ENCODE results near the gene ZNF326. TPM values are rescaled to one million over a fixed set of nuclear protein-coding genes. Genes with fewer than 3 reads are reported as not detected.

The ZNF326 gene
- total and polyA plus RNA-seq, 10 of the 15 experiments (the other 5 are each of a cell fraction or from before 2014, with no cell fraction given), result 7.1 to 29.4 (median 21.9) TPM

DNA sequence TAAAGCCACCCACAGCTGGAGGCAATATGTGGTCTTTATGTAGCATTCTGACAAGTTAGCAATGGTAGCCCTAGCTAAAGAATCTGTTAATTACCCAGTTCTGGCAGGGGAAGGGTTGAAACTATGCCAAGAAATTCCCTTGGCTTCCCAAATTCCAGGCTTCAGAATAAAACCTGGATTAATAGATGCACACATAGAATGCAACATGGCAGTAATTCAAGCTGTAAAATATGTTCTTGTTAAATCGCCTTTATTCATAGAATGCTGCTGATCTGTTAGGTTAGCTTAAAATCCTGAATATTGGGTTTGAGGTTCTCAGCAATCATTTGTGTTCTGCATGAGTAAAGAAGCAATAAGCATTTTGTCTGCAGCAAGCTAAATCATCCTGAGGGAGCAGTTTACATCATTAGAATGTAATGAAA lies 80.1 kb downstream of the ZNF326 start (continued):
- TF ChIP-seq, protein P1, sequence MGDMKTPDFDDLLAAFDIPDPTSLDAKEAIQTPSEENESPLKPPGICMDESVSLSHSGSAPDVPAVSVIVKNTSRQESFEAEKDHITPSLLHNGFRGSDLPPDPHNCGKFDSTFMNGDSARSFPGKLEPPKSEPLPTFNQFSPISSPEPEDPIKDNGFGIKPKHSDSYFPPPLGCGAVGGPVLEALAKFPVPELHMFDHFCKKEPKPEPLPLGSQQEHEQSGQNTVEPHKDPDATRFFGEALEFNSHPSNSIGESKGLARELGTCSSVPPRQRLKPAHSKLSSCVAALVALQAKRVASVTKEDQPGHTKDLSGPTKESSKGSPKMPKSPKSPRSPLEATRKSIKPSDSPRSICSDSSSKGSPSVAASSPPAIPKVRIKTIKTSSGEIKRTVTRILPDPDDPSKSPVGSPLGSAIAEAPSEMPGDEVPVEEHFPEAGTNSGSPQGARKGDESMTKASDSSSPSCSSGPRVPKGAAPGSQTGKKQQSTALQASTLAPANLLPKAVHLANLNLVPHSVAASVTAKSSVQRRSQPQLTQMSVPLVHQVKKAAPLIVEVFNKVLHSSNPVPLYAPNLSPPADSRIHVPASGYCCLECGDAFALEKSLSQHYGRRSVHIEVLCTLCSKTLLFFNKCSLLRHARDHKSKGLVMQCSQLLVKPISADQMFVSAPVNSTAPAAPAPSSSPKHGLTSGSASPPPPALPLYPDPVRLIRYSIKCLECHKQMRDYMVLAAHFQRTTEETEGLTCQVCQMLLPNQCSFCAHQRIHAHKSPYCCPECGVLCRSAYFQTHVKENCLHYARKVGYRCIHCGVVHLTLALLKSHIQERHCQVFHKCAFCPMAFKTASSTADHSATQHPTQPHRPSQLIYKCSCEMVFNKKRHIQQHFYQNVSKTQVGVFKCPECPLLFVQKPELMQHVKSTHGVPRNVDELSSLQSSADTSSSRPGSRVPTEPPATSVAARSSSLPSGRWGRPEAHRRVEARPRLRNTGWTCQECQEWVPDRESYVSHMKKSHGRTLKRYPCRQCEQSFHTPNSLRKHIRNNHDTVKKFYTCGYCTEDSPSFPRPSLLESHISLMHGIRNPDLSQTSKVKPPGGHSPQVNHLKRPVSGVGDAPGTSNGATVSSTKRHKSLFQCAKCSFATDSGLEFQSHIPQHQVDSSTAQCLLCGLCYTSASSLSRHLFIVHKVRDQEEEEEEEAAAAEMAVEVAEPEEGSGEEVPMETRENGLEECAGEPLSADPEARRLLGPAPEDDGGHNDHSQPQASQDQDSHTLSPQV (IDR thresholded peaks at IDR 0.05), result no peak
- TF ChIP-seq IRF4 (IDR thresholded peaks at IDR 0.05; ENCODE audit: low read depth, low read length) (no peak), SMAD5 (IDR thresholded peaks at IDR 0.05; ENCODE audit: low read depth) (no peak), LARP7 (IDR thresholded peaks at IDR 0.05) (no peak), FOS (IDR thresholded peaks at IDR 0.05; ENCODE audit: borderline replicate concordance, extremely low read depth, insufficient read length) (no peak)

DNA sequence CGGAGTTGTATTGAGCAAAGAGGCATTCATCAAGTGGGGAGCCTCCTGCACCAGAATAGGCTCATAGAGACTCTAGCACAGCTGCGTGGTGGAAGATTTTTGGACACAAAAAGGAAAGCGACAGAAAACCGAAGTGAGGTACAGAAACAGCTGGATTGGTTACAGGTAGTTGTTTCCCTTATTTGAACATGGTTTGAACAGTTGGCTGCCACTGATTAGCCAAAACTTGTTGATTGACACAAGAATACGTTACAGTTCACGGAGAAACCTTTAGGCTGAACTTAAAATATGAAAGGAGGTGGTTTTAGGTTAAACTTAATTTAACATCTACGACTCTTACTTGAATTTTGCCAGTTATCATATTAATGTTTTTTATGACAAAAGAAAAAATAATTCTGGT lies 89.1 kb downstream of the ZNF326 start:
- no peak for ATAC-seq
- TF ChIP-seq, protein P2, sequence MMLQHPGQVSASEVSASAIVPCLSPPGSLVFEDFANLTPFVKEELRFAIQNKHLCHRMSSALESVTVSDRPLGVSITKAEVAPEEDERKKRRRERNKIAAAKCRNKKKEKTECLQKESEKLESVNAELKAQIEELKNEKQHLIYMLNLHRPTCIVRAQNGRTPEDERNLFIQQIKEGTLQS (IDR thresholded peaks at IDR 0.05; ENCODE audit: borderline replicate concordance, extremely low read depth, low read depth, low read length), result no peak
- no peak for TF ChIP-seq ZNF24 (IDR thresholded peaks at IDR 0.05)
- no peak for TF ChIP-seq ZNF207 (IDR thresholded peaks at IDR 0.05; ENCODE audit: borderline replicate concordance)
- no peak for TF ChIP-seq FOS (IDR thresholded peaks at IDR 0.05; ENCODE audit: borderline replicate concordance, extremely low read depth, insufficient read length)
- TF ChIP-seq, protein P3, sequence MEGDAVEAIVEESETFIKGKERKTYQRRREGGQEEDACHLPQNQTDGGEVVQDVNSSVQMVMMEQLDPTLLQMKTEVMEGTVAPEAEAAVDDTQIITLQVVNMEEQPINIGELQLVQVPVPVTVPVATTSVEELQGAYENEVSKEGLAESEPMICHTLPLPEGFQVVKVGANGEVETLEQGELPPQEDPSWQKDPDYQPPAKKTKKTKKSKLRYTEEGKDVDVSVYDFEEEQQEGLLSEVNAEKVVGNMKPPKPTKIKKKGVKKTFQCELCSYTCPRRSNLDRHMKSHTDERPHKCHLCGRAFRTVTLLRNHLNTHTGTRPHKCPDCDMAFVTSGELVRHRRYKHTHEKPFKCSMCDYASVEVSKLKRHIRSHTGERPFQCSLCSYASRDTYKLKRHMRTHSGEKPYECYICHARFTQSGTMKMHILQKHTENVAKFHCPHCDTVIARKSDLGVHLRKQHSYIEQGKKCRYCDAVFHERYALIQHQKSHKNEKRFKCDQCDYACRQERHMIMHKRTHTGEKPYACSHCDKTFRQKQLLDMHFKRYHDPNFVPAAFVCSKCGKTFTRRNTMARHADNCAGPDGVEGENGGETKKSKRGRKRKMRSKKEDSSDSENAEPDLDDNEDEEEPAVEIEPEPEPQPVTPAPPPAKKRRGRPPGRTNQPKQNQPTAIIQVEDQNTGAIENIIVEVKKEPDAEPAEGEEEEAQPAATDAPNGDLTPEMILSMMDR (IDR thresholded peaks at IDR 0.05 in 2 of 3, conservative IDR thresholded peaks at IDR 0.05 in 1 of 3; ENCODE audit: control insufficient read depth in 2 of 3, extremely low read depth in 1 of 3, insufficient read depth in 1 of 3, low read depth in 3 of 3, low read length in 3 of 3), result no peak
- TF ChIP-seq STAT1 (conservative IDR thresholded peaks at IDR 0.05), result no peak
- no peak for TF ChIP-seq CBX5 (IDR thresholded peaks at IDR 0.05; ENCODE audit: low read depth)
- TF ChIP-seq EED (IDR thresholded peaks at IDR 0.05; ENCODE audit: low read depth), result no peak
- no peak for TF ChIP-seq KDM1A (IDR thresholded peaks at IDR 0.05; ENCODE audit: borderline replicate concordance)
- TF ChIP-seq POLR2A (IDR thresholded peaks at IDR 0.05; ENCODE audit: low read depth, low read length), result no peak
- no peak for TF ChIP-seq CREM (IDR thresholded peaks at IDR 0.05; ENCODE audit: low read depth)
- TF ChIP-seq CHD2 (IDR thresholded peaks at IDR 0.05; ENCODE audit: borderline replicate concordance, low read depth, low read length), result no peak

More for the DNA sequence above, 89.1 kb downstream of the ZNF326 start:
- H3K36me3 ChIP-seq (ENCODE audit: control insufficient read depth in 2 of 2, insufficient read depth in 2 of 2, low read length in 1 of 2), result no peaks in the 10 kb centered on the region
- H3K4me3 ChIP-seq, result no peak overlapping the region
- no TSS peak for BruUV-seq (replicated peaks)
- ChIA-PET CTCF (no interaction called here), RAD21 (ENCODE audit: unreplicated experiment) (no interaction called here), SMC1A (ENCODE audit: uncharacterized antibody, unreplicated experiment) (no interaction called here), POLR2A (no interaction called here)
- no peak overlapping the region for H2AFZ ChIP-seq (ENCODE audit: control insufficient read depth, low read depth, low read length)
- 49% methylated on average over 7 of the region's 7 CpGs for WGBS (ENCODE audit: insufficient coverage, insufficient replicate concordance, low lambda C conversion rate, missing lambda C conversion rate)
- H3K9me3 ChIP-seq (replicated peaks; ENCODE audit: control insufficient read depth, insufficient read depth, low read length), result no peaks in the 10 kb centered on the region
- DNase-seq (ENCODE audit: low read depth, low spot score), result no peak
- no peak overlapping the region for H3K27ac ChIP-seq (ENCODE audit: control insufficient read depth, insufficient read depth)
- in situ Hi-C loops (cut with MboI) (no loop called here), intact Hi-C loops (cut with micrococcal nuclease; ENCODE audit: unreplicated experiment) (no loop called here)
- no peaks in the 10 kb centered on the region for H3K4me1 ChIP-seq (ENCODE audit: control insufficient read depth, insufficient read depth, low read length)
- H3K4me2 ChIP-seq (ENCODE audit: control insufficient read depth, insufficient read depth), result no peak overlapping the region
- FAIRE-seq, result no peak
- H3K79me2 ChIP-seq (ENCODE audit: control insufficient read depth, insufficient read depth, low read length), result no peaks in the 10 kb centered on the region
- no peaks in the 10 kb centered on the region for H4K20me1 ChIP-seq (ENCODE audit: control insufficient read depth, insufficient read depth)
- no peak overlapping the region for H3K9ac ChIP-seq (ENCODE audit: control insufficient read depth, insufficient read depth, low read length)
- no peaks in the 10 kb centered on the region; a peak in 1 of 4 replicates for H3K27me3 ChIP-seq (replicated peaks in 1 of 2; ENCODE audit: control insufficient read depth in 2 of 2, insufficient read depth in 2 of 2, low read length in 1 of 2)
